ENCODE measurements around the gene ANKS1B. TPM values are rescaled to one million over a fixed set of nuclear protein-coding genes. Genes with fewer than 3 reads are reported as not detected.

ANKS1B gene
- total RNA-seq, 5 donors from 2014 or later (not counting 1 experiment from before 2014, with no cell fraction given): 0.18 to 0.47 (median 0.19) TPM; not detected in 2

DNA sequence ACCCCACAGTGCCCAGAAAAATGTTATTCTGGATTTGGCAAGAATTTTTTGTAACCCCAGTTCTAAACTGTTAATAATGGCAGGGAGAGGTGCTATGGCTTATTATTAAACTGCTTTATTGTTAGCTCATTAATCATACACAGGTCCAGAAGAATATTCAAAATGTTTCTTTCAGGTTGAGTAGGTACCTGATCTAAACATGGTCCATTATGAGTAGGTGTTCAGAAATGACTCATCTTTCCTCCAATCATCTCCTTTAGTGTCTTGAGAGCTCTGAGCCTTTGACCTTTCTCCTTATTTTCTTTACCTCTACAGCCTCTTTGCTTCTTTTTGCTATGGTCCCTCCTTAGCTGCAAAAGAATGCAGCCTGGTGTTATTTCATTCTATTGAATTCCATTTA, 548.2 kb downstream of the ANKS1B start:
- H3K4me3 ChIP-seq (ENCODE audit: control insufficient read depth in 1 of 2, extremely low read depth in 1 of 2, low read length in 1 of 2): no peak overlapping the region
- ChIA-PET POLR2A (no interaction called here), CTCF (no interaction called here)
- no peaks in the 10 kb centered on the region for H3K4me1 ChIP-seq (ENCODE audit: control insufficient read depth in 1 of 2, extremely low read depth in 1 of 2, insufficient read depth in 2 of 2, low read length in 2 of 2)
- H3K9me3 Mint-ChIP-seq: peaks cover 2 to 25% (median 8%) of the 10 kb centered on the region in 3 donors
- H3K4me3 Mint-ChIP-seq: no peak overlapping the region
- ATAC-seq (replicated peaks in 1 of 4) (no peak), DNase-seq (no peak)
- no peaks in the 10 kb centered on the region for H3K36me3 ChIP-seq (ENCODE audit: control insufficient read depth in 2 of 2, extremely low read depth in 1 of 2, insufficient read depth in 1 of 2, low read length in 1 of 2)
- H3K27ac Mint-ChIP-seq: no peak overlapping the region
- no peaks in the 10 kb centered on the region for H3K27me3 Mint-ChIP-seq
- no peaks in the 10 kb centered on the region for H3K27me3 ChIP-seq (replicated peaks in 1 of 2; ENCODE audit: control insufficient read depth in 2 of 2, extremely low read depth in 1 of 2, insufficient read depth in 2 of 2, low read length in 1 of 2)
- H3K27ac ChIP-seq (ENCODE audit: low read length): no peak overlapping the region
- no peaks in the 10 kb centered on the region for H3K4me1 Mint-ChIP-seq
- no peaks in the 10 kb centered on the region for H3K9me3 ChIP-seq
- H3K36me3 Mint-ChIP-seq: no peaks in the 10 kb centered on the region

DNA sequence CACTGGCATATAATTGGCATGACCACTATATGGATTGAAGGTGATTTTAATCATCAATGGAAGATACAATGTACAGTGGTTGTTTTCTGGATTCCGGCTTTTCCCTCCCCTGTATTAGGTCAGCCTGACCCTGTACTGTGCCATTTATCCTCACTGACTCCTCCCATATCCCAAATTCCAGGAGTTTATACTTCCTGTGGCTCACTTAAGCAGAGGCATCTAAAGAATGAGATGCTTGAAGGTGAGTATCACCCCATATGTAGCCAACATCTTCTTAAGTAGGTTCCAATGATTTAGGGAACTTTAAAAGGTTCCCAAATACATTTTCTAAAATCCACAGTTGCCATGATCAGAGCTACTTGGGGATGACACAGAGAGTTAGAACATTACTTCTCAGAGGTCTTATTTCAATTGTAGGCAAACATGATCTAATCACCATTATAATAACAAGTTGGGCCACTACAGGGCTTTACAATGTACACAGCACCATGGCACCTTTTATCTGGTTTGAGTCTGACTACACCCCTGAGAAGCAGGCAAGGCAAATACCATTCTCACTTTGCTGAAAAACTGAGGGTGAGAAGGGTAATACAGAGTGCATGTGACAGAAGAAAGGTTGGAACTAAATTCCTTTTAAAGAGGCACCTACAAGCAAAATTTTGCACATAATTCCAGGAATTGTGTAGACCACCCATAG, 549.5 kb downstream of the ANKS1B start:
- Histone ChIP-seq H3K4me1 (ENCODE audit: control insufficient read depth in 1 of 2, extremely low read depth in 1 of 2, insufficient read depth in 2 of 2, low read length in 2 of 2) (no peaks in the 10 kb centered on the region), H3K9me3 (no peaks in the 10 kb centered on the region), H3K27ac (ENCODE audit: low read length) (no peak overlapping the region), H3K4me3 (ENCODE audit: control insufficient read depth in 1 of 2, extremely low read depth in 1 of 2, low read length in 1 of 2) (no peak overlapping the region), H3K36me3 (ENCODE audit: control insufficient read depth in 2 of 2, extremely low read depth in 1 of 2, insufficient read depth in 1 of 2, low read length in 1 of 2) (no peaks in the 10 kb centered on the region), H3K27me3 (replicated peaks in 1 of 2; ENCODE audit: control insufficient read depth in 2 of 2, extremely low read depth in 1 of 2, insufficient read depth in 2 of 2, low read length in 1 of 2) (no peaks in the 10 kb centered on the region)
- no CpG with 5 or more reads among the region's 1 CpG for WGBS (ENCODE audit: insufficient coverage)
- Mint-ChIP-seq H3K4me1 (no peaks in the 10 kb centered on the region), H3K27me3 (no peaks in the 10 kb centered on the region), H3K9me3 (peaks cover 2 to 26% (median 11%) of the 10 kb centered on the region in 3 donors), H3K27ac (no peak overlapping the region), H3K36me3 (no peaks in the 10 kb centered on the region), H3K4me3 (no peak overlapping the region)
- DNase-seq (no peak), ATAC-seq (replicated peaks in 1 of 4) (no peak)
- POLR2A ChIA-PET: no interaction called here
- CTCF ChIA-PET: no interaction called here

DNA sequence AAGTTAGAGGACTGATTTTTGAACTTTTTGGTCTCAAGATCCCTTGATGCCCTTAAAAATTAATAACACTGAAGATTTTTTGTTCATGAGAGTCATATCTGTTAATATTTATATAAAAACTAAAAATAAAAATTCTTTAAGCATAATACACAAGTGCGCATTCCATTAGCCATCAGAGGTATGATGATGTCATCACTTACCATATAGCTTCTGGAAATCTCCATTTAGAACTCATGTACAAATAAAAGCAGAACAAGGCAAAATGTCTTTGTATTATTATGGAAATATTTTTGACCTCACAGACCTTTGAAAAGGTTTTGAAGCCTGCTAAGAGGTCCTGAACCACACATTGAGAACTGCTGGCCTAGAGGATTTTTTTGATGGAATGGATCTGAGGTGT, 551.6 kb downstream of the ANKS1B start:
- Histone ChIP-seq H3K27ac (ENCODE audit: low read length) (no peak overlapping the region), H3K36me3 (ENCODE audit: control insufficient read depth in 2 of 2, extremely low read depth in 1 of 2, insufficient read depth in 1 of 2, low read length in 1 of 2) (no peaks in the 10 kb centered on the region), H3K27me3 (replicated peaks in 1 of 2; ENCODE audit: control insufficient read depth in 2 of 2, extremely low read depth in 1 of 2, insufficient read depth in 2 of 2, low read length in 1 of 2) (no peaks in the 10 kb centered on the region), H3K4me1 (ENCODE audit: control insufficient read depth in 1 of 2, extremely low read depth in 1 of 2, insufficient read depth in 2 of 2, low read length in 2 of 2) (no peaks in the 10 kb centered on the region), H3K9me3 (no peaks in the 10 kb centered on the region), H3K4me3 (ENCODE audit: control insufficient read depth in 1 of 2, extremely low read depth in 1 of 2, low read length in 1 of 2) (no peak overlapping the region)
- ChIA-PET POLR2A (no interaction called here), CTCF (no interaction called here)
- WGBS (ENCODE audit: insufficient coverage): no CpG with 5 or more reads among the region's 1 CpG
- no peaks in the 10 kb centered on the region for H3K27me3 Mint-ChIP-seq
- DNase-seq (no peak), ATAC-seq (replicated peaks in 1 of 4) (no peak)
- peaks cover 5 to 26% (median 7%) of the 10 kb centered on the region in 3 donors for H3K9me3 Mint-ChIP-seq
- no peaks in the 10 kb centered on the region for H3K36me3 Mint-ChIP-seq
- no peak overlapping the region for H3K4me3 Mint-ChIP-seq
- H3K27ac Mint-ChIP-seq: no peak overlapping the region
- H3K4me1 Mint-ChIP-seq: no peaks in the 10 kb centered on the region

DNA sequence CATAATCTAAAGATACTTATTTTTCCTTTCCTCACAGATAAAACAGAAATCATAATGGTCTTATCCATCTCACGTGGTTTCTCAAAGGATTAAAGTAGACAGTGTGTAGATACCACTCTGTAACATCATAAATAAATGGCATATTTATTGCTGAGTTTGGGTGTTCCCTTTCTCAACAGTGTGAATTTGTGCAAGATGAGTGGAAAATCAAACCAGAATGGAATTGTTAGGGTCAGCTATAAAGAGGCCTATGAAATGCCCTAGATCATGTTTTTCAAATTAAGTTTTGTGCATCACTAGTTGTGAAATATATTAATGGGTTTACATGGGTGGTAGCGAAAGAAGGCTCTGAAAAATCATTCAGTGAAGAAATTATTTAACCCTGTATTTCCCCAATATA, 553.5 kb downstream of the ANKS1B start:
- H3K4me3 ChIP-seq (ENCODE audit: control insufficient read depth in 1 of 2, extremely low read depth in 1 of 2, low read length in 1 of 2): no peak overlapping the region
- ChIA-PET POLR2A (no interaction called here), CTCF (no interaction called here)
- no peak overlapping the region for H3K27ac ChIP-seq (ENCODE audit: low read length)
- no peak overlapping the region for H3K27ac Mint-ChIP-seq
- no peaks in the 10 kb centered on the region for H3K27me3 ChIP-seq (replicated peaks in 1 of 2; ENCODE audit: control insufficient read depth in 2 of 2, extremely low read depth in 1 of 2, insufficient read depth in 2 of 2, low read length in 1 of 2)
- H3K9me3 ChIP-seq: no peaks in the 10 kb centered on the region
- ATAC-seq (replicated peaks in 1 of 4) (no peak), DNase-seq (no peak)
- no CpG with 5 or more reads among the region's 2 CpGs for WGBS (ENCODE audit: insufficient coverage)
- no peaks in the 10 kb centered on the region for H3K36me3 Mint-ChIP-seq
- no peaks in the 10 kb centered on the region for H3K4me1 Mint-ChIP-seq
- no peaks in the 10 kb centered on the region for H3K36me3 ChIP-seq (ENCODE audit: control insufficient read depth in 2 of 2, extremely low read depth in 1 of 2, insufficient read depth in 1 of 2, low read length in 1 of 2)
- H3K9me3 Mint-ChIP-seq: peaks cover 8 to 33% (median 18%) of the 10 kb centered on the region in 3 donors
- no peaks in the 10 kb centered on the region for H3K4me1 ChIP-seq (ENCODE audit: control insufficient read depth in 1 of 2, extremely low read depth in 1 of 2, insufficient read depth in 2 of 2, low read length in 2 of 2)
- no peak overlapping the region for H3K4me3 Mint-ChIP-seq
- H3K27me3 Mint-ChIP-seq: no peaks in the 10 kb centered on the region

DNA sequence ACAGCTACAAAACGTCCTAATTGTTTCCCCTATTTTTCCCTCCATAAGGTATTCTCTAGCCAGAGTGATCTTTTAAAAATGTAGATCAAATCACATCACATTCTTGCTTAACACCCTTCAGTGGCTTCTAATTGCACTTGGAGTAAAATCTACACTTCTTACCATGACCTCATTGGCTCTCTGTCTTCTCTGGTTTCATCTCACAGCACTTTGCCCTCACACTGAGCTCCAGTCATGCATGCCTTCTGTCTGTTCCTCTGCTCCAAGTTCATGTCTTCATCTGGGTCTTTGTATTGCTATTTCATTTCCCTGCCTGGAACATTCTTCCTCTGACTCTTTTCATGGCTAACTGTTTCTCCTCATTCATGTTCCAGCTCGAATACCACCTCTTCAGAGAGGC, 557.6 kb downstream of the ANKS1B start:
- H3K27me3 ChIP-seq (replicated peaks in 1 of 2; ENCODE audit: control insufficient read depth in 2 of 2, extremely low read depth in 1 of 2, insufficient read depth in 2 of 2, low read length in 1 of 2): no peaks in the 10 kb centered on the region

DNA sequence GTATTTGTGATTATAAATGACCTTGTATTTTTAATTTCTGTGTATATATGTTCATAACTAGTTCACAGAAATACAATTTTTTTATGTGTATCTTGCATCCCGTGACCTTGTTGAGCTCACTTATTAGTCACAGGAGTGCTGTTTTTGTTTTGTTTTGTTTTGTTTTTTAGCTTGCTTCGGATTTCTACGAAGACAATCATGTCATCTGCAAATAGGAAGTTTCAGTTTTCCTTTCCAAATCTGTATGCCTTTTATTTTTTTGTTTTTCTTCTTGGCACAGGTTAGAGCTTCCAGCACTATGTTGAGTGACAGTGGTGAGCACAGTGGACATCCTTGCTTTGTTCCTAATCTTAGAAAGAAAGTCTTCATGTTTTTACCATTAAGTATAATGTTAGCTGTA, 566.4 kb downstream of the ANKS1B start:
- H3K27me3 Mint-ChIP-seq: no peaks in the 10 kb centered on the region
- H3K27me3 ChIP-seq (replicated peaks in 1 of 2; ENCODE audit: control insufficient read depth in 2 of 2, extremely low read depth in 1 of 2, insufficient read depth in 2 of 2, low read length in 1 of 2): no peaks in the 10 kb centered on the region
- no peak overlapping the region for H3K4me3 ChIP-seq (ENCODE audit: control insufficient read depth in 1 of 2, extremely low read depth in 1 of 2, low read length in 1 of 2)
- H3K36me3 Mint-ChIP-seq: no peaks in the 10 kb centered on the region
- no peaks in the 10 kb centered on the region for H3K4me1 Mint-ChIP-seq
- ATAC-seq (replicated peaks in 1 of 4) (no peak), DNase-seq (no peak)
- peaks cover 6 to 18% (median 13%) of the 10 kb centered on the region in 3 donors for H3K9me3 Mint-ChIP-seq
- ChIA-PET POLR2A (no interaction called here), CTCF (no interaction called here)
- no peak overlapping the region for H3K4me3 Mint-ChIP-seq
- H3K4me1 ChIP-seq (ENCODE audit: control insufficient read depth in 1 of 2, extremely low read depth in 1 of 2, insufficient read depth in 2 of 2, low read length in 2 of 2): no peaks in the 10 kb centered on the region
- no peaks in the 10 kb centered on the region for H3K36me3 ChIP-seq (ENCODE audit: control insufficient read depth in 2 of 2, extremely low read depth in 1 of 2, insufficient read depth in 1 of 2, low read length in 1 of 2)
- H3K9me3 ChIP-seq: no peaks in the 10 kb centered on the region
- WGBS (ENCODE audit: insufficient coverage): no CpG with 5 or more reads among the region's 3 CpGs
- H3K27ac ChIP-seq (ENCODE audit: low read length): no peak overlapping the region
- H3K27ac Mint-ChIP-seq: no peak overlapping the region

More for the DNA sequence above, 557.6 kb downstream of the ANKS1B start:
- H3K36me3 Mint-ChIP-seq: no peaks in the 10 kb centered on the region
- DNase-seq (no peak), ATAC-seq (replicated peaks in 1 of 4) (no peak)
- 44% methylated on average over 1 of the region's 2 CpGs for WGBS (ENCODE audit: insufficient coverage)
- H3K4me3 Mint-ChIP-seq: no peak overlapping the region
- H3K27ac Mint-ChIP-seq: no peak overlapping the region
- CTCF ChIA-PET: no interaction called here
- Histone ChIP-seq H3K9me3 (no peaks in the 10 kb centered on the region), H3K4me3 (ENCODE audit: control insufficient read depth in 1 of 2, extremely low read depth in 1 of 2, low read length in 1 of 2) (no peak overlapping the region), H3K36me3 (ENCODE audit: control insufficient read depth in 2 of 2, extremely low read depth in 1 of 2, insufficient read depth in 1 of 2, low read length in 1 of 2) (no peaks in the 10 kb centered on the region), H3K4me1 (ENCODE audit: control insufficient read depth in 1 of 2, extremely low read depth in 1 of 2, insufficient read depth in 2 of 2, low read length in 2 of 2) (no peaks in the 10 kb centered on the region), H3K27ac (ENCODE audit: low read length) (no peak overlapping the region)
- no peaks in the 10 kb centered on the region for H3K27me3 Mint-ChIP-seq
- peaks cover 12 to 29% (median 14%) of the 10 kb centered on the region in 3 donors for H3K9me3 Mint-ChIP-seq
- H3K4me1 Mint-ChIP-seq: no peaks in the 10 kb centered on the region
- POLR2A ChIA-PET: no interaction called here

DNA sequence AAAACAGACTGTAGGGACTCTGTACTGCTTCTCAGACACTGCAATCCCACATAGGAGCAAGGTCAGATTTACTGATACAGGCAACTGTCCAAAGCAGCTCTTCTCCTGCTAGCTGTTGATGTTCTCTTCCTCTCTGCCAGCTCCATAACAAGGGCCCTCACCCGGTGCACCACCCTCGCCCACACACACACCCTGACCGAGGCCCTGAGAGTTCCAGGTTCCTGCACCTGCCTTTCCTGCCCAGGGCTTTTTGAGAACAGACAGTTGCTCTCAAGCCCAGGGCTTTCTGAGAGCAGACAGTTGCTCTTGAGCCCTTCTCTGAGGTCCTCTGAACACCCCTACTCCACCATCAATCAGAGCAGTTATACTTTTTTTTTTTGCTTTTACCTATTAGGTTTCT, 571.0 kb downstream of the ANKS1B start:
- no peaks in the 10 kb centered on the region for H3K4me1 Mint-ChIP-seq
- ChIA-PET POLR2A (interaction anchor here in 1 of 2 donors (0.6 kb wide), 1 partner anchor 249 kb away, joined by 3 read pairs; no protein-coding TSS in a partner anchor), CTCF (no interaction called here)
- Histone ChIP-seq H3K27ac (ENCODE audit: low read length) (no peak overlapping the region), H3K27me3 (replicated peaks in 1 of 2; ENCODE audit: control insufficient read depth in 2 of 2, extremely low read depth in 1 of 2, insufficient read depth in 2 of 2, low read length in 1 of 2) (no peaks in the 10 kb centered on the region), H3K4me1 (ENCODE audit: control insufficient read depth in 1 of 2, extremely low read depth in 1 of 2, insufficient read depth in 2 of 2, low read length in 2 of 2) (no peaks in the 10 kb centered on the region), H3K36me3 (ENCODE audit: control insufficient read depth in 2 of 2, extremely low read depth in 1 of 2, insufficient read depth in 1 of 2, low read length in 1 of 2) (no peaks in the 10 kb centered on the region), H3K4me3 (ENCODE audit: control insufficient read depth in 1 of 2, extremely low read depth in 1 of 2, low read length in 1 of 2) (no peak overlapping the region), H3K9me3 (peaks cover 2% of the 10 kb centered on the region)
- no peak for ATAC-seq (replicated peaks in 1 of 4)
- H3K27ac Mint-ChIP-seq: no peak overlapping the region
- no peaks in the 10 kb centered on the region for H3K27me3 Mint-ChIP-seq
- WGBS (ENCODE audit: insufficient coverage): 43% methylated on average over 3 of the region's 3 CpGs
- H3K36me3 Mint-ChIP-seq: no peaks in the 10 kb centered on the region
- H3K4me3 Mint-ChIP-seq: no peak overlapping the region
- peaks cover 12 to 16% (median 14%) of the 10 kb centered on the region in 3 donors for H3K9me3 Mint-ChIP-seq
- no peak for DNase-seq
